Skeletal muscle tissue (tissue), 4 donors: ENCODE results near the gene FLT4. TPM values are rescaled to one million over a fixed set of nuclear protein-coding genes. Genes with fewer than 3 reads are reported as not detected.

ENCODE experiments used
- H3K27ac ChIP-seq: one replicate; pipeline ENCODE4 v1.7.0; 2013; ENCODE audit warnings: mild to moderate bottlenecking, low read depth, low read length, inconsistent platforms
- H3K27me3 ChIP-seq, 3 donors: one replicate each; pipeline ENCODE4 v1.7.0; 2013; ENCODE audit warnings: low read length in 3 of 3; ENCODE audit not compliant: control insufficient read depth in 3 of 3, insufficient read depth in 3 of 3
- H3K36me3 ChIP-seq, 3 donors: one replicate each; pipeline ENCODE4 v1.7.0; 2013; ENCODE audit warnings: low read length in 3 of 3; ENCODE audit not compliant: control insufficient read depth in 3 of 3, insufficient read depth in 3 of 3
- H3K4me1 ChIP-seq, 3 donors: one replicate each; pipeline ENCODE4 v1.7.0; 2013; ENCODE audit warnings: low read length in 3 of 3, mild to moderate bottlenecking in 3 of 3; ENCODE audit not compliant: control insufficient read depth in 3 of 3, insufficient read depth in 3 of 3
- H3K4me3 ChIP-seq, 3 donors: one replicate each; pipeline ENCODE4 v1.7.0; 2013; ENCODE audit warnings: low read length in 3 of 3
- H3K9ac ChIP-seq, 3 donors: one replicate each; pipeline ENCODE4 v1.7.0; 2013; ENCODE audit warnings: low read length in 3 of 3, mild to moderate bottlenecking in 3 of 3, moderate library complexity in 2 of 3, low read depth in 1 of 3
- H3K9me3 ChIP-seq, 3 donors: one replicate each; pipeline ENCODE4 v1.7.0; 2013; ENCODE audit warnings: low read length in 3 of 3; ENCODE audit not compliant: control insufficient read depth in 3 of 3
- total RNA-seq: library from RNA; depleted of rRNA; stranded (reverse); fragments of >200 nt; gene quantifications from one replicate; pipeline ENCODE4 v1.2.3, GENCODE V29; 2014
- donor health status: Osteomylitis.

The FLT4 gene
- total RNA-seq, 1 donor from 2014 or later: 8.4 TPM

GRCh38 chr5:180589771-180590542, 59.4 kb downstream of the FLT4 start:
- H3K36me3 ChIP-seq: no peaks in the 10 kb centered on the region
- H3K4me1 ChIP-seq: peaks cover 0 to 7% (median 2%) of the 10 kb centered on the region in 3 donors
- H3K4me3 ChIP-seq: no peak overlapping the region
- H3K9me3 ChIP-seq: peaks cover 0 to 2% (median 0%) of the 10 kb centered on the region in 3 donors
- no peak overlapping the region for H3K9ac ChIP-seq
- no peak overlapping the region for H3K27ac ChIP-seq
- H3K27me3 ChIP-seq: peaks cover 19 to 44% (median 34%) of the 10 kb centered on the region in 3 donors

- Histone ChIP-seq H3K9me3 (peaks cover 0 to 2% (median 0%) of the 10 kb centered on the region in 3 donors), H3K9ac (no peak overlapping the region), H3K27me3 (peaks cover 12 to 27% (median 21%) of the 10 kb centered on the region in 3 donors), H3K27ac (no peak overlapping the region), H3K4me1 (peaks cover 0 to 7% (median 2%) of the 10 kb centered on the region in 3 donors), H3K4me3 (no peak overlapping the region), H3K36me3 (no peaks in the 10 kb centered on the region)
These were observed 62.5 kb downstream of the FLT4 start for GRCh38 chr5:180586870-180587269.

GRCh38 chr5:180586204-180586603, 63.2 kb downstream of the FLT4 start:
- H3K27ac ChIP-seq: no peak overlapping the region
- H3K36me3 ChIP-seq: no peaks in the 10 kb centered on the region
- peaks cover 12 to 24% (median 18%) of the 10 kb centered on the region in 3 donors for H3K27me3 ChIP-seq
- no peak overlapping the region for H3K4me3 ChIP-seq
- H3K9ac ChIP-seq: no peak overlapping the region
- peaks cover 0 to 7% (median 2%) of the 10 kb centered on the region in 3 donors for H3K4me1 ChIP-seq
- H3K9me3 ChIP-seq: peaks cover 0 to 2% (median 0%) of the 10 kb centered on the region in 3 donors

GRCh38 chr5:180583738-180584137, 65.7 kb downstream of the FLT4 start:
- Histone ChIP-seq H3K4me3 (no peak overlapping the region), H3K9ac (no peak overlapping the region), H3K36me3 (no peaks in the 10 kb centered on the region), H3K27ac (no peak overlapping the region), H3K27me3 (peaks cover 2 to 10% (median 3%) of the 10 kb centered on the region in 3 donors), H3K4me1 (no peaks in the 10 kb centered on the region), H3K9me3 (peaks cover 0 to 2% (median 0%) of the 10 kb centered on the region in 3 donors)

GRCh38 chr5:180580681-180581080, 68.7 kb downstream of the FLT4 start:
- Histone ChIP-seq H3K27ac (no peak overlapping the region), H3K4me3 (no peak overlapping the region), H3K27me3 (no peaks in the 10 kb centered on the region), H3K36me3 (peaks cover 0 to 9% (median 5%) of the 10 kb centered on the region in 3 donors), H3K9me3 (no peaks in the 10 kb centered on the region), H3K4me1 (no peaks in the 10 kb centered on the region), H3K9ac (no peak overlapping the region)

- Histone ChIP-seq H3K9ac (no peak overlapping the region), H3K27ac (no peak overlapping the region), H3K9me3 (no peaks in the 10 kb centered on the region), H3K4me1 (no peaks in the 10 kb centered on the region), H3K4me3 (no peak overlapping the region), H3K36me3 (peaks cover 5 to 36% (median 28%) of the 10 kb centered on the region in 3 donors), H3K27me3 (no peaks in the 10 kb centered on the region)
These were observed 73.8 kb downstream of the FLT4 start for GRCh38 chr5:180575571-180575970.

GRCh38 chr5:180568914-180569313, 80.5 kb downstream of the FLT4 start:
- Histone ChIP-seq H3K9ac (no peak overlapping the region), H3K4me3 (no peak overlapping the region), H3K36me3 (peaks cover 6 to 39% (median 21%) of the 10 kb centered on the region in 3 donors), H3K4me1 (no peaks in the 10 kb centered on the region), H3K9me3 (no peaks in the 10 kb centered on the region), H3K27ac (no peak overlapping the region), H3K27me3 (no peaks in the 10 kb centered on the region)

- no peaks in the 10 kb centered on the region for H3K27me3 ChIP-seq
- H3K9me3 ChIP-seq: no peaks in the 10 kb centered on the region
- H3K27ac ChIP-seq: no peak overlapping the region
- no peak overlapping the region for H3K9ac ChIP-seq
- H3K4me1 ChIP-seq: no peaks in the 10 kb centered on the region
- H3K4me3 ChIP-seq: no peak overlapping the region
- H3K36me3 ChIP-seq: peaks cover 5 to 22% (median 8%) of the 10 kb centered on the region in 3 donors
These were observed 85.4 kb downstream of the FLT4 start for GRCh38 chr5:180563994-180564393.

GRCh38 chr5:180558232-180558631, 91.2 kb downstream of the FLT4 start:
- Histone ChIP-seq H3K9ac (no peak overlapping the region), H3K27ac (no peak overlapping the region), H3K36me3 (no peaks in the 10 kb centered on the region)

GRCh38 chr5:180557217-180557809, 92.1 kb downstream of the FLT4 start:
- Histone ChIP-seq H3K27me3 (no peaks in the 10 kb centered on the region), H3K36me3 (no peaks in the 10 kb centered on the region), H3K4me3 (no peak overlapping the region), H3K9ac (no peak overlapping the region), H3K9me3 (no peaks in the 10 kb centered on the region), H3K4me1 (no peaks in the 10 kb centered on the region), H3K27ac (no peak overlapping the region)

More at GRCh38 chr5:180558232-180558631, 91.2 kb downstream of the FLT4 start:
- Histone ChIP-seq H3K4me1 (no peaks in the 10 kb centered on the region), H3K9me3 (no peaks in the 10 kb centered on the region), H3K27me3 (no peaks in the 10 kb centered on the region), H3K4me3 (no peak overlapping the region)
